ENCODE measurements around the gene LIN7C.

The LIN7C gene

GRCh38 chr11:27485930-27486773 is 20.4 kb downstream of the LIN7C start:
- peak; percentile 60 for DNase-seq (ENCODE audit: low read depth)
- H3K4me3 ChIP-seq (ENCODE audit: low read depth, low read length) = no peak overlapping the region
- peak; percentile 78 for TF ChIP-seq CTCF (IDR thresholded peaks at IDR 0.05; ENCODE audit: insufficient read depth, low read depth, low read length, missing control alignments)

- no peak for TF ChIP-seq CTCF (IDR thresholded peaks at IDR 0.05; ENCODE audit: insufficient read depth, low read depth, low read length, missing control alignments)
- H3K4me3 ChIP-seq (ENCODE audit: low read depth, low read length) = no peak overlapping the region
- DNase-seq (ENCODE audit: low read depth) = no peak
Observed at GRCh38 chr11:27482793-27483192, 23.8 kb downstream of the LIN7C start.

GRCh38 chr11:27481992-27482391 is 24.6 kb downstream of the LIN7C start:
- TF ChIP-seq CTCF (IDR thresholded peaks at IDR 0.05; ENCODE audit: insufficient read depth, low read depth, low read length, missing control alignments) = no peak

GRCh38 chr11:27477831-27478230 is 28.7 kb downstream of the LIN7C start:
- TF ChIP-seq CTCF (IDR thresholded peaks at IDR 0.05; ENCODE audit: insufficient read depth, low read depth, low read length, missing control alignments) = no peak
- H3K4me3 ChIP-seq (ENCODE audit: low read depth, low read length) = no peak overlapping the region
- DNase-seq (ENCODE audit: low read depth) = no peak

More at GRCh38 chr11:27481992-27482391, 24.6 kb downstream of the LIN7C start:
- H3K4me3 ChIP-seq (ENCODE audit: low read depth, low read length) = no peak overlapping the region
- DNase-seq (ENCODE audit: low read depth) = no peak

- H3K4me3 ChIP-seq (ENCODE audit: low read depth, low read length) = no peak overlapping the region
- no peak for DNase-seq (ENCODE audit: low read depth)
- no peak for TF ChIP-seq CTCF (IDR thresholded peaks at IDR 0.05; ENCODE audit: insufficient read depth, low read depth, low read length, missing control alignments)
Observed at GRCh38 chr11:27477243-27477642, 29.3 kb downstream of the LIN7C start.

- no peak for TF ChIP-seq CTCF (IDR thresholded peaks at IDR 0.05; ENCODE audit: insufficient read depth, low read depth, low read length, missing control alignments)
- no peak for DNase-seq (ENCODE audit: low read depth)
- H3K4me3 ChIP-seq (ENCODE audit: low read depth, low read length) = no peak overlapping the region
Observed at GRCh38 chr11:27475622-27476021, 30.9 kb downstream of the LIN7C start.

- no peak for TF ChIP-seq CTCF (IDR thresholded peaks at IDR 0.05; ENCODE audit: insufficient read depth, low read depth, low read length, missing control alignments)
- H3K4me3 ChIP-seq (ENCODE audit: low read depth, low read length) = no peak overlapping the region
- no peak for DNase-seq (ENCODE audit: low read depth)
Observed at GRCh38 chr11:27473017-27473406, 33.6 kb downstream of the LIN7C start.

Data from GM12865 (cell line).